GM18508 (cell line): Measurements from ENCODE around the gene TOP3B.
"Not testable (repeated sequence)": the region's sequence is repeated elsewhere in the genome, so short reads cannot be mapped to it uniquely, and the experiment has no call there.

Experiments used
- ATAC-seq: cut with Tn5 transposase; IDR thresholded peaks from one replicate; pipeline ENCODE4 v1.9.1; 2021; ENCODE audit warnings: moderate number of reproducible peaks; ENCODE audit not compliant: insufficient read depth, unreplicated experiment

The TOP3B gene

GRCh38 chr22:21947040-21948014, 35.3 kb downstream of the TOP3B start:
- ATAC-seq, result no peak

DNA sequence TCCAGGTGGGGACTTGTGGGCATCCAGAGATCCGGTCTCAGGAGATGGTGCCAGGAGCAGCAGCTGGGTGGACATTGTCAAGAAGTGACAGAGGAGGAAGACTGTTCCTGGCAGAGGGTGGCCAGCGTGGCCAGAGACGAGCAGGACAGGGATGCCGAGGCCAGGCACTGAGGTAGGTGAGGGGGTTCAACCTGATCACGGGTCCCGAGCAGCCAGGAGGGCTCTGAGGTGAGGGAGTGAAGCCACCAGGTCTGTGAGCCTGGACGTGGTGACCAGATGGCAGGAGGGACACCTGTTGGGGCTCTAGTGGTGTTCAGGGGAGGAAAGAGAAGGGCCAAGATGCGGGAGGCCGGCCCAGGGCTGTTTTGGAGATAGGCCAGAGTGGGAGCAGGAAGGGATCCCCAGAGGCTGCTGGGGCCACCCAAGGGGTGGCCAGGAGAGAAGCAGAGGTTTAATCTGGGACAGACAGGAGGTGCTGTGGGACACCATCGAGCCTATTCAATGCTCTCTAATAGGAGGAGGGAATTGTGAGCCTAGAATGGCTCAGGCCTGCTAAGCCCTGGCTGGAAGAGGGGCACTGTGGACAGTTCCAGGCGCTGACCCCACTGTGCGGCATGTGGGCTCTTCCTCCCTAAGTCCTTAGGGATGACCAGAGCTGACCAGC, 36.2 kb downstream of the TOP3B start:
- no peak for ATAC-seq

GRCh38 chr22:21945453-21946261, 36.9 kb downstream of the TOP3B start:
- ATAC-seq, result no peak

DNA sequence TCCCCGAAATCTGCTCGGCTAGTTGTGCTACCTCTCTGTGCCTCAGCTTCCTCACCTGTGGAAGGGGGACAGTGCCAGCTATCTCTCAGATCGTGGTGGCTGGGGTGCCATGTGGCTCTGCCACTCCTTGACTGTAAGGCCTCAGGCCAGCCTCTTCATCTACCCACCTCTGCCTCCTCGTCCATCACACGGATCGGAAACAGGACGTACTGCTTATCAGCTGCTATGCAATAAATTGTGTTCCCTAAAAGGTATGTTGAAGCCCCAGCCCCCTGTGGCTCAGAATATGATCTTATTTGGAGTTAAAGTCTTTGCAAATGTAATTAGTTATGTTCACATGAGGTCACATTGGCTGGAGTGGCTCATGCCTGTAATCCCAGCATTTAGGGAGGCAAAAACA, 37.7 kb downstream of the TOP3B start:
- no peak for ATAC-seq

- ATAC-seq, result no peak
Observed at GRCh38 chr22:21943571-21944448, 38.8 kb downstream of the TOP3B start.

DNA sequence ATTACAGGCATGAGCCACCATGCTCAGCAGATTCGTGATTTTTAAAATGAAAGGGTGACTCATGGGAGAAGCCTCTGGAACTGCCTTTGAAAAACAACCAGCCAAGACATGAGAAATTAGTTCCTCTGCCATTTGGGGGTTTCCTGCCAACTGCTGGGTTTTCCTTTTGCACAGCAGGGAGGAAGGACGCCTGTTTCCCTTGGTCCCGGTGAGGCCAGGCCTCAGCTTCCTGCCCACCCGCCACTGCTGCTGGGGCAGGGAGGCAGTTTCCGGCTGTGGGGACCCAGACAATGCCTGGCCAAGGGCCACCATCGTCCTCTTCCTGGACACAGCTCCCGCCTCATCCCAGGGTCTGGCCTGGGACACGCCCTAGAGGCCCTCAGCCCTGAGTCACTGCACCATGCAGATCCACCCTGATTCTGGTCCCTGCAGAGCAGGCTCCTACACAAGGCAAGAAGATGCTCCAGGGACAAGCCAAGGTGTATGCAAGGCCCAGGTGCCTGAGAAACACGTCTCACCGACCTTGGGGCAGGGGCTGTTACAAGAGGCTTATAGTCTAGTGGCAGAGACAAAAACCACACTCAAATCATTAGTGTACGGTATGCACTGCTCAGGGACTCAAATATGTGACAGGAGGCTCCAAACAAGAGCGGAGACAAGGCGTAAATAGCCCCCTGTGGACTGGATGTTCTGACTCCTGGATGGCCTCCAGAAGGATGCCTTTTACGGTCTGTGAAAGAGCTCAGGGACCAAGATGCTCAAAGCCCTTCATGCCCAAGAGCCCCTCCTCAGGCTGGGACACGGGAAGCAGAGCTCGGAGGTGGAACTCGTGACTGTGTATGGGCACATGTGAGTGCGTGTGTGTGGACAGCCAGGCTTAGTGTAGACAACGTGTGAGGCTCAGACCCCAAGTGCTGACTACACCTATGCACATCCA, 39.9 kb downstream of the TOP3B start:
- ATAC-seq, result no peak

GRCh38 chr22:21941921-21942320, 40.7 kb downstream of the TOP3B start:
- no peak for ATAC-seq

GRCh38 chr22:21940521-21940920, 42.1 kb downstream of the TOP3B start:
- no peak for ATAC-seq

GRCh38 chr22:21939935-21940334, 42.7 kb downstream of the TOP3B start:
- not testable (repeated sequence) for ATAC-seq

- ATAC-seq, result no peak
Observed at GRCh38 chr22:21939461-21939913, 43.1 kb downstream of the TOP3B start.

- no peak for ATAC-seq
Observed at GRCh38 chr22:21938906-21939305, 43.7 kb downstream of the TOP3B start.

GRCh38 chr22:21938071-21938822, 44.3 kb downstream of the TOP3B start:
- no peak for ATAC-seq

- no peak for ATAC-seq
Observed at GRCh38 chr22:21937821-21938070, 44.8 kb downstream of the TOP3B start.

GRCh38 chr22:21937041-21937820, 45.4 kb downstream of the TOP3B start:
- no peak for ATAC-seq

- no peak for ATAC-seq
Observed at GRCh38 chr22:21936151-21936775, 46.3 kb downstream of the TOP3B start.

DNA sequence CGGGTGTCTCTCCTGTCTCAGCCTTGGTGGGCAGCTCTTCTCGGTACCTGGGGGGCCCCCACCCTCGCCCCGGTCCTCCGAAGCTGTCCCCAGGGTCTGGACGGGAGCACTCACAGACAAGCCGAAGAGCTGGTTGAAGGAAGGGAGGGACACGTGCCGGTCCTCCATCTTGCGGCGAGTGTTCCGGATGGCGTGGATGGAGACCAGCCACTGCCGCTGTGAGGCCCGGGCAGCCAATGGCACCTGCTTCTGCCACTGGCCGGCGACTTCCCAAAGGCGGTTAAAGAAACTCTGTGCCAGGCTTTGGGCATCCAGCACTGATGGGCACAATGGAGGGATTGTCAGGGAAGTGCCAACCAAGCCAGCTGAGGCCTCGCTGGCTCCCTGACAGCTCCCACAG, 48.7 kb downstream of the TOP3B start:
- ATAC-seq, result no peak

GRCh38 chr22:21933413-21933812, 49.2 kb downstream of the TOP3B start:
- ATAC-seq, result no peak
